Medulla oblongata (tissue), 1 donor: ENCODE measurements around the gene C1R.
"Not testable (repeated sequence)": the region's sequence is repeated elsewhere in the genome, so short reads cannot be mapped to it uniquely, and the experiment has no call there.

Source experiments
- DNase-seq: peaks from one replicate; pipeline ENCODE4 v3.0.0-alpha.2; 2015; ENCODE audit errors: extremely low spot score

C1R gene

GRCh38 chr12:7037411-7037810 is 54.8 kb downstream of the C1R start:
- not testable (repeated sequence) for DNase-seq

GRCh38 chr12:7035463-7035862 is 56.8 kb downstream of the C1R start:
- DNase-seq = no peak

GRCh38 chr12:7034464-7034863 is 57.8 kb downstream of the C1R start:
- DNase-seq = no peak

- no peak for DNase-seq
Observed at GRCh38 chr12:7032990-7033389, 59.3 kb downstream of the C1R start.

- no peak for DNase-seq
Observed at GRCh38 chr12:7031306-7031705, 60.9 kb downstream of the C1R start.
